H7 (cell line): ENCODE data around the gene NOL4L. TPM values are rescaled to one million over a fixed set of nuclear protein-coding genes. Genes with fewer than 3 reads are reported as not detected.

Source experiments
- DNase-seq: peaks from one replicate; pipeline ENCODE4 v3.0.0; 2012
- H3K27me3 ChIP-seq: 2 replicates; pipeline ENCODE4 v1.6.0; 2011; ENCODE audit warnings: mild to moderate bottlenecking, low read length; ENCODE audit not compliant: control insufficient read depth, insufficient read depth
- H3K36me3 ChIP-seq: replicated peaks from 2 replicates; pipeline ENCODE4 v1.5.1; 2011; ENCODE audit warnings: low read length; ENCODE audit not compliant: control insufficient read depth, insufficient read depth
- H3K4me3 ChIP-seq: 2 replicates; pipeline ENCODE4 v1.5.1; 2011; ENCODE audit warnings: low read depth, mild to moderate bottlenecking, control low read depth, low read length, moderate library complexity; ENCODE audit not compliant: insufficient read depth
- total RNA-seq: library from RNA; depleted of rRNA; stranded (reverse); fragments of >200 nt; shearing (Covaris generic); gene quantifications from 2 replicates; pipeline ENCODE4 v1.2.3, GENCODE V29; 2014

The NOL4L gene
- total RNA-seq, 1 experiment from 2014 or later, result 26.6 TPM

DNA sequence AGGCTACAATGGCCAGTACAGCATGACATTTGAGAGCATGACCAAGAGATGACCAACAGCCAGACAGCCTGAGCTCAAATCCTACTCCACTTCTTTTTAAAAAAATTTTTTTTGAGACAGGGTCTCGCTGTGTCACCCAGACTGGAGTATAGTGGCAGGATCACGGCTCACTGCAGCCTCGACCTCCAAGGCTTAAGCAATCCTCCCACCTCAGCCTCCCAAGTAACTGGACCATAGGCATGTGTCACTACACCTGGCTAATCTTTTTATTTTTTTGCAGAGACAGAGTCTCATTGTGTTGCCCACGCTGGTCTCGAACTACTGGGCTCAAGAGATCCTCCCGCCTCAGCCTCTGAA, 42.9 kb downstream of the NOL4L start:
- Histone ChIP-seq H3K36me3 (no peaks in the 10 kb centered on the region), H3K27me3 (peaks cover 8% of the 10 kb centered on the region)
- no peak for DNase-seq

DNA sequence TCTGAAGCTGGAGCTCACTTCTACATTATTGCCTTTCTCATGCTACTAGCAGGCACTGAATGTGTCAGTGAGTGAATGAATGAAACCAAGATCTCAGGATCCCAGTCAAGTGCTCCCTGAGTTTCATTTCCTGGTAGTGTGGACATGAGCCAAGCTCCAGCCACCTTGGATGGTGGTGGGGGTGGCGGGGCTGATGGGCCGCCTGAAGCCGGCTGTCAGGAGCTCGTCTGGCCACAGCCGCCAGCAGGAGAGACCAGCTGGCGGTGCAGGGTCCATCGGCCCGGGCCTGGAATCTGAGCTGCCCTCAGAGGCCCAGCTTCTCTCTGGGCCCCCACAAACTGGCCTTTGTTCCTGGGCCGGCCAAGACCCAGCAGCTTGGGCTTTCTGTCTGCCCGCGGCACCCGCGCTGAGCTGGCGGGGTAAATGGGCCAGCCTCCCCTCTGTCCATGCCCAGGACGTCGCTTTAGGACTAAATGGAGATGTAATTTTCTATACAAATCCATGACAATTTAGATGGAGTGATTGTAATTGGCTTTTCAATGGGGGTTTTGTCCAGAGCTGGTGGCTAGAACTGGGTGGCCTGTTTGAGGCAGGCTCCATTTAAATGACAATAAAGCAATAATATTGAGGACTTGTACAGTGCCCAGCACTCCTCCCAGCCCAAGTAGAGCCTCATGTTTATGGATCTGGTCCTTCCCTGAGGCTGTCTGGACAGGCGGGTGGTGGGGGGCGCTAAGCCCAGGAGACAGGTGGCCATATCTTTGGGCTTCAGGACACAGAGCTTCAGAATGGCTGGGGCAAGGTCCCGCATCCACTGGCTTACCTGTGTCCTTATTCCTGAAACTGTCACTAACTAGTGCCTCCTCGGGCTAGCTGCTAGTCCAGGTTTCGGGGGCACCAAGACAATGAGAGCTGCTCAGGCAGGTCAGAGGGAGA, 43.5 kb downstream of the NOL4L start:
- H3K27me3 ChIP-seq, result peaks cover 11% of the 10 kb centered on the region
- DNase-seq, result no peak
- no peak overlapping the region for H3K4me3 ChIP-seq
- no peaks in the 10 kb centered on the region for H3K36me3 ChIP-seq

More for the DNA sequence above, 42.9 kb downstream of the NOL4L start:
- H3K4me3 ChIP-seq, result no peak overlapping the region

- DNase-seq, result no peak
- Histone ChIP-seq H3K4me3 (no peak overlapping the region), H3K36me3 (no peaks in the 10 kb centered on the region), H3K27me3 (peaks cover 14% of the 10 kb centered on the region)
Observed at GRCh38 chr20:32539817-32540675, 45.1 kb downstream of the NOL4L start.

DNA sequence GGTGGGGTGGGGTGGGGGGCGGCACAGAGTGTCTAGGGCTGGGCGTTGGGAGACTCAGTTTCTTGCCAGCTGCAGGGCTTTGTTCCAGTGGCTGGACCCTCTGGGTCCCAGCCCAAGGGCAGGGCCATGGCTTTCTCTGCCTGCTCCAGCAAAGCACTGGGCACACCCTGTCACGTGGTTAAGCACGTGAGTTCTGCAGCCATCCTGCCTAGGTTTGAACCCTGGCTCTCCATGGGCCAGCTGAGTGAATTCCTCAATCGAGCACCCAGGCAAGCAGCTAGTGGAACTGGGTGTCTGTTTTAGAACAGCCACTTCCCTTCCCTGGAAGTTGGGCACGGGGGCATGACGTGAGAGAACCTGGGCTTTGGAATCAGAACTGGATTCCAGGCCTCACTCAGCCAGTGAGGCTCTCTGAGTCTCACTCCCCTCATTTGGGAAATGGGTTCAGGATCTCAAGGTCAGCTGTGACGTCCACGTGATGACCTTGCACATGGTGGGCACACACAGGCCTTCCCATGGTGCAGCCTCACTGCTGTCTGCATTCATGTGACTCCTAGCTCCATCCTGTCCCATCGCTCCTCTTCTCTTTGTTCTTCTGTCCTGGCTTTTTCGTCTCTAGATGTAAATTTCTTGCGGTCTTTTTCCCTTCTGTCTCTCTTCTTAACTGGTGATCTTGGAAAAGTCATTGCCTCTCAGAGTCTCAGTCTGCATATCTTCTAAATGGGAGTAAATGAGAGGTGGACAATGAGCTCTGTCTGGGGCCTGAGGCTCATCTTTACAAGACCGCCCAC, 45.9 kb downstream of the NOL4L start:
- no peak for DNase-seq
- H3K4me3 ChIP-seq, result no peak overlapping the region
- no peaks in the 10 kb centered on the region for H3K36me3 ChIP-seq
- peaks cover 14% of the 10 kb centered on the region for H3K27me3 ChIP-seq

GRCh38 chr20:32538526-32538939, 46.6 kb downstream of the NOL4L start:
- Histone ChIP-seq H3K4me3 (0 out of 2 replicates have a peak overlapping the region, but pooled peaks have one; percentile 2), H3K36me3 (no peaks in the 10 kb centered on the region), H3K27me3 (peaks cover 14% of the 10 kb centered on the region)
- DNase-seq, result peak; percentile 82

GRCh38 chr20:32537657-32538525, 47.2 kb downstream of the NOL4L start:
- peak; percentile 90 for DNase-seq
- no peak overlapping the region for H3K4me3 ChIP-seq

GRCh38 chr20:32536851-32537656, 48.1 kb downstream of the NOL4L start:
- Histone ChIP-seq H3K4me3 (peak overlapping the region; percentile 48), H3K36me3 (no peaks in the 10 kb centered on the region)
- DNase-seq, result peak; percentile 94

More at GRCh38 chr20:32537657-32538525, 47.2 kb downstream of the NOL4L start:
- H3K27me3 ChIP-seq, result peaks cover 14% of the 10 kb centered on the region
- no peaks in the 10 kb centered on the region for H3K36me3 ChIP-seq

GRCh38 chr20:32535953-32536823, 48.9 kb downstream of the NOL4L start:
- DNase-seq, result peak; percentile 100
- peak overlapping the region; percentile 48 for H3K4me3 ChIP-seq
- H3K36me3 ChIP-seq, result no peaks in the 10 kb centered on the region
- peaks cover 14% of the 10 kb centered on the region for H3K27me3 ChIP-seq

More at GRCh38 chr20:32536851-32537656, 48.1 kb downstream of the NOL4L start:
- H3K27me3 ChIP-seq, result peaks cover 14% of the 10 kb centered on the region

- Histone ChIP-seq H3K36me3 (no peaks in the 10 kb centered on the region), H3K27me3 (peaks cover 14% of the 10 kb centered on the region), H3K4me3 (no peak overlapping the region)
- no peak for DNase-seq
Observed at GRCh38 chr20:32535316-32535952, 49.7 kb downstream of the NOL4L start.

DNA sequence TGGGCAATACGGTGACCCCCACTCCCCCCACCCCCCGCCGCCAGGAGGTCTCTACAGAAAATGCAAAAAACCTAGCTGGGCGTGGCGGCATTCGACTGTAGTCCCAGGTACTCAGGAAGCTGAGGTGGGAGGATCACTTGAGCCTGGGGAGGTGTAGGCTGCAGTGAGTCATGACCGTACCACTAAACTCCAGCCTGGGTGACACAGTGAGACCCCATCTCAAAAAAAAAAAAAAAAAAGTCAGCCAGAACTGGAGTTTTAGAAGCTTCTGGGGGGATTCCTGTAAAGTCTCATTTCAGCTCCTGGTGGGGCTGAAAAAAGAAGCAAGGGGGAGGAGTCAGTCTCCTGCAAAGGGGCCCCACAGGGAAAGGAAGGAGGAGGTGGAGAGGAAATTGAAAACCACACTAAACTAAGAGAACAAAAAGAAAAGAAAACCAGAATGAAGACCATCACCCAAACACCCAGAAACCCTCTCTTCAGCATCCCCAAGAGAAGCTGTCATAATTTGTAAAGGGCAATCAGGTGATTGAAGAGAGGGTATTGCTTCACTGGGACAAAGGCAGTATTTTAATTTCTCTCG, 50.4 kb downstream of the NOL4L start:
- no peak for DNase-seq
- Histone ChIP-seq H3K36me3 (no peaks in the 10 kb centered on the region), H3K4me3 (no peak overlapping the region), H3K27me3 (peaks cover 12% of the 10 kb centered on the region)

- no peak overlapping the region for H3K4me3 ChIP-seq
- no peaks in the 10 kb centered on the region for H3K36me3 ChIP-seq
- no peak for DNase-seq
- peaks cover 12% of the 10 kb centered on the region for H3K27me3 ChIP-seq
Observed at GRCh38 chr20:32533732-32534131, 51.4 kb downstream of the NOL4L start.
